NCI-H2171 treated with DMSO at 0.1 percent for 48 hours (cell line): ENCODE results near the gene MRPS11.
"Not testable (repeated sequence)": the region's sequence is repeated elsewhere in the genome, so short reads cannot be mapped to it uniquely, and the experiment has no call there.

ENCODE experiments used
- DNase-seq: peaks from one replicate; lab custom pipeline; 2025; lab: John Stamatoyannopoulos, UW

The MRPS11 gene

GRCh38 chr15:88467073-88467934, at the start of gene MRPS11, which contains the start of gene MRPL46:
MRPS11 (plus strand) TSS chr15:88467708; CDS start chr15:88467718, 10 bp downstream.
MRPL46 (minus strand) TSS chr15:88467388; CDS start chr15:88467377, 11 bp downstream.
- DNase-seq, result peak; percentile 97

GRCh38 chr15:88419830-88420229, 47.7 kb upstream of the MRPS11 start:
- DNase-seq, result no peak

- DNase-seq, result no peak
These were observed 44.2 kb upstream of the MRPS11 start for GRCh38 chr15:88423331-88423730.

GRCh38 chr15:88426304-88426703, 41.2 kb upstream of the MRPS11 start:
- no peak for DNase-seq

- no peak for DNase-seq
These were observed 39.5 kb upstream of the MRPS11 start for GRCh38 chr15:88428053-88428452.

- no peak for DNase-seq
These were observed 38.5 kb upstream of the MRPS11 start for GRCh38 chr15:88428805-88429605.

GRCh38 chr15:88430051-88430450, 37.5 kb upstream of the MRPS11 start:
- no peak for DNase-seq

- no peak for DNase-seq
These were observed 36.1 kb upstream of the MRPS11 start for GRCh38 chr15:88431441-88431840.

GRCh38 chr15:88433046-88433685, 34.3 kb upstream of the MRPS11 start:
- no peak for DNase-seq

- DNase-seq, result not testable (repeated sequence)
These were observed 33.4 kb upstream of the MRPS11 start for GRCh38 chr15:88434106-88434505.

- no peak for DNase-seq
These were observed 29.3 kb upstream of the MRPS11 start for GRCh38 chr15:88438181-88438580.

GRCh38 chr15:88440021-88440420, 27.5 kb upstream of the MRPS11 start:
- no peak for DNase-seq

- DNase-seq, result no peak
These were observed 26.3 kb upstream of the MRPS11 start for GRCh38 chr15:88441076-88441730.

GRCh38 chr15:88447206-88447605, 20.3 kb upstream of the MRPS11 start:
- DNase-seq, result no peak

GRCh38 chr15:88447741-88448140, 19.8 kb upstream of the MRPS11 start:
- no peak for DNase-seq

GRCh38 chr15:88448991-88449461, 18.5 kb upstream of the MRPS11 start:
- DNase-seq, result no peak

GRCh38 chr15:88449581-88449980, 17.9 kb upstream of the MRPS11 start:
- no peak for DNase-seq

- DNase-seq, result peak; percentile 26
These were observed 17.2 kb upstream of the MRPS11 start for GRCh38 chr15:88450125-88450798.

- DNase-seq, result no peak
These were observed 13.9 kb upstream of the MRPS11 start for GRCh38 chr15:88453651-88454050.

GRCh38 chr15:88454236-88454635, 13.3 kb upstream of the MRPS11 start:
- no peak for DNase-seq
